Epithelial cell of prostate (primary cell): ENCODE results near the gene NECTIN1.

Experiments
- DNase-seq: peaks from one replicate; pipeline ENCODE4 v3.0.0-alpha.2; 2011; ENCODE audit warnings: low read depth, low spot score
- H3K27ac ChIP-seq: fragments of 450-650 bp; 2 replicates; pipeline ENCODE4 v1.5.1; 2017; ENCODE audit warnings: mild to moderate bottlenecking

NECTIN1 gene

GRCh38 chr11:119728651-119729580, at the start of gene NECTIN1:
NECTIN1 (minus strand) TSS chr11:119729200; CDS start chr11:119728553, 647 bp downstream.
- H3K27ac ChIP-seq, result peak within 1 kb of the TSS; percentile 85
- DNase-seq, result peak; percentile 31

DNA sequence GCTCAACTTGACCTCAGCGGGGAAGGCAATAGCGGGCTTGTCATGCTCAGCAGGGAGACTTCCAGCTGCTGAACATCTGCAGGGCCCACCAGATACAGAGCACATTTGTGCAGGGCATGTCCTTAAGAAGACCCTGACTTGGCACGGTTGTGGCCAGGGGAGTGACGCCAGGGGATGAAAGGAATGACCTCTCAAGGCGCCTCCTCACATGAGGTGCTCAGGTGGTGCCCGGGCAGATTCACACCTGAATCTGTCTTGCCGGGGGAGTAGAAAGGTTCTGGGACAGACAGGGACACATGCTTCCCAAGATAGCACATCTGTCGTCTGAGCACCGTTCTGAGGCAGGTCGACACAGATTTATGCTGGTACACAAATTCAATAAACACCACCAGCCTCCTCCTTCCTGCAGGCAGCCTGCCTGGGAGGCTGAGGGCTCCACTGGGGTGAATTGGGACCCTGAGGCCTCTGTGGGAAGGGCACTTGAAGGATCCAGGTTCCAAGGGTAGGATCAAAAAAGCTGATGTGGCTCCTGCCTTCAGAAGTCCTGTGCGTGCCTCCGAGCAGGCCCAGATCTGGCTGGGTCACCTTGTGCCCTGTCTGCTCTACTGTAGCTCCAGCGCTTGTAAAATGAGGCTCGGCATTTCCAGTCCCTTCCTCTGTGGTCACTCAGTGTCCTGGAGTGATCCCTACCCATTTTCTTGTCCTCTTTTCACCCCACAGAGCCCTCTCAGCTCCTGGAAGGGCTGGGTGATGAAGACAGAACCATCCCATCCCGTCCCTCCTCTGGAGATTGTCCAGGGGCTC, 49.6 kb upstream of the NECTIN1 start:
- H3K27ac ChIP-seq, result no peak overlapping the region
- no peak for DNase-seq

DNA sequence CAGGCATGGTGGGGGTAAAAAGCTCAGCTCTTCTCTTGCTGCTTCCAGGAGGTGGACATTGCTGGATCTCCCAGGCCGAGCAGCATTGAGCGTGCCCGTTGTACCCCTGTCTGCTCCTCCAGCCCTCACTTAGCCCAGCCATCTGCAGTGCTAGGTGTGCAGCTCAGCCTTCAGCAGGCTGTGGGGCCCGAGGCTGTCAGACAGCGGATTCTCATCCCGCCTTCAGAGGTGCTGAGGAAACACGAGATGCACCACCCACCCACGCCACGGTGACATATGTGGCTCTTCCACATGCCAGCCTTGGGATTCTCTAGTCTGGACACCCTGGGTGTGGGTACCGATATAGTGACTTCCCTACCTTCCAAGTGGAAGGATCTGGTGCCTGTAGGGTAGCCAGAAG, 48.9 kb upstream of the NECTIN1 start:
- H3K27ac ChIP-seq, result no peak overlapping the region
- DNase-seq, result no peak

DNA sequence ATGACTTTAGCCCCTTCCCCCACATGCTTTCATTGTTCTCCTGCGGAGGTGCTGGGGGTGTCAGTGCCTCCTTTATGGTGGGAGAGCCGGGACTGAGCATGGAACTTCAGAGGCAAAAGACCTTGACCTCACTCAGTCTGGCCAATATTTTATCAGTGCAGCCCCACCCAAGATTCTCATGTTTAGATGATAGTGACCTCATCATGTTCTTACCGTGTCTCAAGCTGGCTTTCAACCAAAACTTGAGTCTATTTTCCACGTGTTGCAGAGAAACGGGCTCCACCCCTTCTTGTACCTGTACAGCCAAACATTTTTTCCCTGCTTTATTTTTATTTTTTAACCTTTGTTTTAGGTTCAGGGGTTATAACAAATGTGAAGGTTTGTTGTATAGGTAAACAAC, 47.7 kb upstream of the NECTIN1 start:
- DNase-seq, result no peak
- no peak overlapping the region for H3K27ac ChIP-seq

DNA sequence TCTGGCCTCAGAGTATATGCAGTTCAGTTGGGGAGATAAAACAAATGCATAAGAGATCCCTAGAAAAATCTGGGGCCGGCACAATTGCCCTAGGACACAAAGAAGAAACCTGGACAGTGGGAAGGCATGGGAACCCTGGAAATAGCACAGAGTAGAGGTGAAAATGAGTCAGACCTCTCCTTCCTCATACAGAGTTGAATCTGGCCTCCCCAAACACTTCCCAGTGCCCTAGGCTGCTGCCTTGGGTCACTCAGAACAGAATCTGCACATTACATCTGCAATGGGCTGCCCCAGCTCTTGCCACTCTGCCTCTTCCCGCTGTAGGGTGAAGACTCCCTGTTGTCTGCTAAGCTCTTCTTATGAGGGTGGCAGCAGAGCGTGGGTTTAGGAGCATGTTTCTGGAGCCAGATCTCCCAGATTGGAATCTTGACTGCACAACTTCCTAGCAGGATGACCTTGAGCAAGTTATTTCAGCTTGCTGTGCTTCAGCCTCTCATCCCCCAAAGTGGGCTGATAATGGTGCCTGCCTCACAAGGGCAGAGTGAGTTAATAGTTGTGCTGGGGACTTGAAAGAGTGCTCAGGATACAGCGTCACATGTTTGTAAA, 47.1 kb upstream of the NECTIN1 start:
- no peak overlapping the region for H3K27ac ChIP-seq
- DNase-seq, result no peak

DNA sequence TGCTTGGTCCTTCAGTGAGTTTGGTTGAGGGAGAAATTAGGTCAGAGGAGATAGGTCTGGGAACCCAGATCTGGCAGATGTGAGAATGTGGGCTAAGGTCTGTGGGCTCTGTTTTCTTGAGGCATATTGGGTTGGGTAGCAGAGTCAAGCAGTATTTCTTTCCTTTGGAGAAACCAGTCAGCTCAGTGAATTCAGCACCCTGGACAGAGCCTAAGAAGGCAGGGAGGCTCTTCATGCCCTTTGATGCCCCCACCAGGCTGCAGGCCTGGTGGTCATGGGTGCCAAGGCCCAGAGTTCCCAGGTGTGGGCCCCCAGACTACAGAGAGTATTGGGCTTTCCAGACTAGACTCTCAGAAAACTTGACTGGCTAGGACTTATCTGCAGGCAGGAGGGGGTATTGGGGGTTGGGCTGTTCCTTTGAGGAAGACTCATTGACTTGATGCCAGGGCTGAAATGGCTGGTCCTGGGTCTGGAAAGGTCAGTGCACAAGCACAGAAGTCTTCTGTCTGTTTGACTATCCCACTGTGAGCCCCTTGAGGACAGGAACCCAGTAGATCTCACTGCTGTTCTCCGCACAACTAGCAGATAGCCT, 45.3 kb upstream of the NECTIN1 start:
- H3K27ac ChIP-seq, result no peak overlapping the region
- no peak for DNase-seq

GRCh38 chr11:119772641-119773415, 43.8 kb upstream of the NECTIN1 start:
- no peak overlapping the region for H3K27ac ChIP-seq
- DNase-seq, result no peak

GRCh38 chr11:119772076-119772475, 43.1 kb upstream of the NECTIN1 start:
- DNase-seq, result no peak
- no peak overlapping the region for H3K27ac ChIP-seq

- DNase-seq, result no peak
- H3K27ac ChIP-seq, result no peak overlapping the region
Observed at GRCh38 chr11:119771172-119771770, 42.3 kb upstream of the NECTIN1 start.

DNA sequence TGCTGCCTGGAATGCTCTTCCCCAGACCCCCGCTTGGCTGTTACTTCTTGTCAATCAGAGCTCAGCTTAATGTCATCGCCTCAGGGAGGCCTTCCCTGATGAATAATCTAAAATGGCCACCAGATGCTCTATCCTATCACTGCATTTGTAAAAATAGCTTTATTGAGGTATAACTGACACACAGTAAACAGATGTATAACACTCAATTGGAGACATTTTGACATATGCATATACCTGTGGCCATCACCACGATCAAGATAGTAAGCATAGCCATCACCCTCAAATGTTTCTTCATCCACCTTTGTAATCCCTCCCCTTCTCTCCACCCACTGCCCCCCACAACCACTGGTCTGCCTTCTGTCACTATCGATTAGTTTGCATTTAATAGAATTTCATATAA, 36.6 kb upstream of the NECTIN1 start:
- DNase-seq, result no peak
- H3K27ac ChIP-seq, result no peak overlapping the region

DNA sequence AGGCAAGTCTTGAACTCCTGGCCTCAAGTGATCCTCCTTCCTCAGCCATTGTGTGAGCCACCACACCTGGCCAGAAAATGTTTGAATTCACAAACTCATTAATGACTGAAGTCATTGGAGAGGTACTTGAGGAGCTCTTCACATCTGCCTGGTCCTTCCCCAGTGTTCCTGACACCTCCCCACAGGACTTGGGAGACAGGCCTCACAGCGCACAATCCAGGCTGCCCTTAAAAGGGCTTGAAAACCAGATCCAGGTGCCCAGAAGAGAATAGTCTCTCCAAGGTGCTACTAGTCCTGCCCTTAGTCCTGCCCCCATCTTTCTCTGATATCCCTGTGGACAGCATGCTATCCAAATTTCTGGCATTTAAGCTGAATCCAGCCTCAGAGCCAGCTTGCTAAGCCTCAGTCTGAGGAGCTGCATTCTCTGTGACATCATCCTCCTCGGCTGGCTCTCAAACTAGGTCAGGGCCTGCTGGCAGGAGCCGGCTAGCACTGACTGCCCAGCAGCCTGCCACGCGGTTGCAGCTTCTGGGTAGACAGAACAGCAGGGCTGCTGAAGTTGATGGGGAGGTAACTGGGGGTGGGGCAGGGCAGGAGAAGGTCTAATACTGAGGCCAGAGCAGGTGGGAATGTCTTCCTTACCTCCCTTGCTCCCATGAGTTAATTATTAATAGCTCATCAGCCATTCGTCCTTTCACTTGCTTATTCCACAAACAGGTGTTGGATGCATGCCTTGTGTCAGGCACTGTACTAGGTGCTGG, 35.3 kb upstream of the NECTIN1 start:
- DNase-seq, result no peak
- no peak overlapping the region for H3K27ac ChIP-seq

- H3K27ac ChIP-seq, result no peak overlapping the region
- DNase-seq, result no peak
Observed at GRCh38 chr11:119763071-119763728, 34.2 kb upstream of the NECTIN1 start.

DNA sequence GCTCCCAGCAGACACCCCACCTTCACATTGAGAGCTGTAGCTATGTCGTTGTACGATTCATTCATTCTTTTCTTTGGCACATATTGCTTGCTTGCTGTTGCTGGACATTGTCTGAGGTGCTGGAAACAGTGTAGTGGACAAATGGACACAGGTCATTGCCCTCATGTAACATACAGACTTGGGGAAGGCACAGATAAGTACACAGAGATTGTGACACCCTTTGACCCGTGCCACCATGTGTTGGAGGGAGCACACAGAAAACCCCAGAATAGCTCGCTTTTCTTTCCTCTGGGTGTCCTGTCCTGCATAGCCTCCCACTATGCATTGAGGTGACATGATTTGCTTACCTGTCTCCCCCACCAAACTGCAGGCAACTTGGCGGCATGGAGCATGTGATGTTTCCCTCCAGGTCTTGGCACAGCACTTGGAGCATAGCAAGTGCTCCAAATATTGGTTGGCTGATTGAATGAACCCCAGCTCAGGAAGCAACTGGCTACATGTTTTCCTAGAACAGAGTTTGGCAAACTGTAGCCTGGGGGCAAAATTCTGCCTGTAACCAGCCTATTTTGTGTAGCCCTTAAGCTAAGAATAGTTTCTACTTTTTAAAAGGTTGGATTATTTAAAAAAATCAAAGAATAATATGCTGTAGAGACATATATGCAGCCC, 30.9 kb upstream of the NECTIN1 start:
- no peak for DNase-seq
- H3K27ac ChIP-seq, result no peak overlapping the region

DNA sequence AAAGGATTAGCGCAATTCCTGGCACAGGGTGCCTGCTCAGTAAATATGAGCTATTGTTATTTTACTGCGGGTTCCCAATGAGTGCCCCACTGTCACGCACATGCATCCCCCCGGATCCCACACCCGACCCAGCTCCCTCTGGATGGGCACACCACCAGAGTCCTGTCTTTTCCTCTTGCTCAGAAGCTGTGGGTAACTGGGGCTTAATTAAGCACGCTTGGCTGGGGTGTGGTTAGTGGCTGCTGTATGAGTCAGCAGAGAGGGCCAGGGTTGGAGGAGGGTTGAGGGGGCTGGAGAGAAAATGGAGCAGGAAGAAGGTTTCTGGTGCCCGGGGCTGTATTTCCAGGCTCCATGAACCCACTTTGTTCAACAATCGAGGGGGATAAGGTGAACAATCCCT, 30.3 kb upstream of the NECTIN1 start:
- no peak overlapping the region for H3K27ac ChIP-seq
- no peak for DNase-seq

DNA sequence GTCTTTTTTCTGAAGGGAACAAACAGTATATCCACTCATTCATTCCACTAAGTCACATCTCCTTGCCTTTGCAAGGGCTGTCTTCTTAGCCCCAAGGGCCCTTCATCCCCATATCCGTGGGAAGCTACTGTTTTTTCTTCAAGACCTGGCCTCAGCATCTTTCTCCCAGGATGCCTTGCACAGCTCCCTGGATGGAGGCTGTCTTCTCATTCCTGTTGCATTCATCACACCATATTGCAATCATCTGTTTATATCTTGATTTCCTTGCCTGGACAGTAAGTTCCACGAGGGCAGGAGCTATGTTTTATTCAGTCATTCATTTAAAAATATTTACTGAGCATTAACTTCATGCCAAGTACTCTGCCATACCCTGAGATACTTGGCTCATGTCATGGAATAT, 29.3 kb upstream of the NECTIN1 start:
- no peak for DNase-seq
- H3K27ac ChIP-seq, result no peak overlapping the region

DNA sequence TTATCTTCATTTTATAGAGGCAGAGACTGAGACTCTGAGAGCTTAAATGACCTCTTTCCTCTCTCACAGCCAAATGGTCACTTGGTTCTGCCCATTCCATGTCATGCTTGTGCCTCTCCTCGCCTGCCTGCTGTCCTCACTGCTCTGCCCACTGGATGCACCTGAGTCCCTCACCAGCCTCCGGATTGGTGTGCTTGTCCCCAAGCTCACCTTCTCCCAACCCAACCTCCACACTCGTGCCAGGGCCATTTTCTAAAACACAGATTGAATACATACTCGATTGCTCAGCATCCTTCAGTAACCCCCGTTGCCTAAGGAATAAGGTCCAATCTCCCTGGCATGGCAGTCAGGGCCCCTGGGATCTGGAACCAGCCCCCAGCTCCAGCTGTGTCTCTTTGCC, 28.4 kb upstream of the NECTIN1 start:
- no peak overlapping the region for H3K27ac ChIP-seq
- no peak for DNase-seq

DNA sequence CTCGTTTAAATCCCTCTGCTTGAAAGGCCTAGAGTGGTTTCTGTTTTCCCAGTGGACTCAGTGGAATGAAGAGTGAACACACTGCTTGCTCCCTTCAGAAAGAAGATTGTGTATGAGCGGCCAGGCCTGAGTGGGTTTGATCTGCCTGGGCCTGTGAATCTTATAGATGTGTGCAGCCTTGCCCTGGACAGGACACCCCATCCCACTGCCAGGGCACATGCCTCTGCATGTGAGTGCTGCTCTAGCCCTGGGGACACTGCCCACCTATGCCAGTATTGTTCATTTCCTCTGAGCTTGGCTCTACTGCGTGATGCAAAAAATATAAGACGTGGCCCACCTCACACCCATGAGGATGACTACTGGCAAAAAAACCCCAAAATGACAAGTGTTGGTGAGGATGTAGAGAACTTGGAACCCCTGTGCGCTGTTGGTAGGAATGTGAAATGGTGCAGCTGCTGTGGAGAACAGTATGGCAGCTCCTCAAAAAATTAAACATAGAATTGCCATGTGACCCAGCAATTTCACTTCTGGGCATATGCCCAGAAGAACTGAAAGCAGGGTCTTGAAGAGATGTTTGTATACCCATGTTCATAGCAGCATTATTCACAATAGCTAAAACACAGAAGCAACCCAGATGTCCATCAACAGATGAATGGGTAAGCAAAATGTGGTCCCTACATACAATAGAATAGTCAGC, 27.3 kb upstream of the NECTIN1 start:
- DNase-seq, result no peak

More for the DNA sequence above, 27.3 kb upstream of the NECTIN1 start:
- H3K27ac ChIP-seq, result no peak overlapping the region
